ENCODE measurements around the gene ARHGEF40.

- TF ChIP-seq CTCF (IDR thresholded peaks at IDR 0.05): no peak
- TF ChIP-seq EP300 (IDR thresholded peaks at IDR 0.05): no peak
Measured at GRCh38 chr14:21089271-21089670, 19.2 kb downstream of the ARHGEF40 start.
